Neural crest cell (in vitro differentiated cells): ENCODE results near the gene CCNF. TPM values are rescaled to one million over a fixed set of nuclear protein-coding genes. Genes with fewer than 3 reads are reported as not detected.

Source experiments
- DNase-seq: peaks from one replicate; pipeline ENCODE4 v3.0.0; 2021; ENCODE audit warnings: low read depth, mixed read lengths, low spot score
- H3K27ac Mint-ChIP-seq: one replicate; pipeline ENCODE4 v1.8.0; 2021; ENCODE audit warnings: mild to moderate bottlenecking, mixed read lengths; ENCODE audit not compliant: unreplicated experiment
- H3K27me3 Mint-ChIP-seq: 2 replicates; pipeline ENCODE4 v1.8.0; 2021; ENCODE audit warnings: low read depth, mild to moderate bottlenecking, mixed read lengths
- H3K36me3 Mint-ChIP-seq: 2 replicates; pipeline ENCODE4 v1.8.0; 2021; ENCODE audit warnings: low read depth, mild to moderate bottlenecking, mixed read lengths
- H3K4me1 Mint-ChIP-seq: 2 replicates; pipeline ENCODE4 v1.8.0; 2021; ENCODE audit warnings: mixed read lengths
- H3K4me3 Mint-ChIP-seq: one replicate; pipeline ENCODE4 v1.8.0; 2021; ENCODE audit warnings: mild to moderate bottlenecking, mixed read lengths
- H3K9me3 Mint-ChIP-seq: 2 replicates; pipeline ENCODE4 v1.8.0; 2021; ENCODE audit warnings: mixed read lengths
- total RNA-seq: library from RNA; stranded (reverse); gene quantifications from 2 replicates; pipeline ENCODE4 v1.2.1, GENCODE V29; 2021
- TF ChIP-seq, protein P1 (sequence below): fragments of 200-600 bp; sonication (generic); conservative IDR thresholded peaks from 2 replicates; pipeline ENCODE4 v1.5.0; 2021; ENCODE audit warnings: antibody characterized with exemption, mild to moderate bottlenecking

The CCNF gene
- total RNA-seq, 1 donor from 2014 or later = 67.5 TPM

DNA sequence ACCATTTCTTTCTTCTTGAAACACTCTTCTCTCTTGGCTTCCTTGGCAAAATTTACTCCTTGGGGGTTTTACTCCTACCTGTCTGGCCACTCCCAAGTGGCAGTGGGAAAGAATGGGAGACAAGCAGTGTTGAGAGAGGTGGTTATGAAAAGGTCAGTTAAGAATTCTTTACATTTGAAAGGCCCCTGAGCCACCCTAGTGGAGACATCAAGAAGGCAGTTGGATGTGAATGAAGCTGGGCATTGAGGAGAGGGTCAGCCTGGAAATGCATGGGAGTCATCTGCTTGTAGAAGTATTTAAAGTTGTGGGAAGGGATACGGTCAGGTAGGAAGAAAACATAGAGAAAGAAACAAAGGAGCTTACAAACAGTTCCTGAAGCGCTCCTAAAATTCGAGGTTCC, 42.3 kb upstream of the CCNF start:
- no peaks in the 10 kb centered on the region for H3K4me1 Mint-ChIP-seq
- no peaks in the 10 kb centered on the region for H3K36me3 Mint-ChIP-seq
- H3K9me3 Mint-ChIP-seq = peaks cover 6% of the 10 kb centered on the region
- TF ChIP-seq, protein P1, sequence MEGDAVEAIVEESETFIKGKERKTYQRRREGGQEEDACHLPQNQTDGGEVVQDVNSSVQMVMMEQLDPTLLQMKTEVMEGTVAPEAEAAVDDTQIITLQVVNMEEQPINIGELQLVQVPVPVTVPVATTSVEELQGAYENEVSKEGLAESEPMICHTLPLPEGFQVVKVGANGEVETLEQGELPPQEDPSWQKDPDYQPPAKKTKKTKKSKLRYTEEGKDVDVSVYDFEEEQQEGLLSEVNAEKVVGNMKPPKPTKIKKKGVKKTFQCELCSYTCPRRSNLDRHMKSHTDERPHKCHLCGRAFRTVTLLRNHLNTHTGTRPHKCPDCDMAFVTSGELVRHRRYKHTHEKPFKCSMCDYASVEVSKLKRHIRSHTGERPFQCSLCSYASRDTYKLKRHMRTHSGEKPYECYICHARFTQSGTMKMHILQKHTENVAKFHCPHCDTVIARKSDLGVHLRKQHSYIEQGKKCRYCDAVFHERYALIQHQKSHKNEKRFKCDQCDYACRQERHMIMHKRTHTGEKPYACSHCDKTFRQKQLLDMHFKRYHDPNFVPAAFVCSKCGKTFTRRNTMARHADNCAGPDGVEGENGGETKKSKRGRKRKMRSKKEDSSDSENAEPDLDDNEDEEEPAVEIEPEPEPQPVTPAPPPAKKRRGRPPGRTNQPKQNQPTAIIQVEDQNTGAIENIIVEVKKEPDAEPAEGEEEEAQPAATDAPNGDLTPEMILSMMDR = peak; percentile 46
- no peak for DNase-seq
- peaks cover 7% of the 10 kb centered on the region for H3K27me3 Mint-ChIP-seq
- H3K27ac Mint-ChIP-seq = no peak overlapping the region
- no peak overlapping the region for H3K4me3 Mint-ChIP-seq

DNA sequence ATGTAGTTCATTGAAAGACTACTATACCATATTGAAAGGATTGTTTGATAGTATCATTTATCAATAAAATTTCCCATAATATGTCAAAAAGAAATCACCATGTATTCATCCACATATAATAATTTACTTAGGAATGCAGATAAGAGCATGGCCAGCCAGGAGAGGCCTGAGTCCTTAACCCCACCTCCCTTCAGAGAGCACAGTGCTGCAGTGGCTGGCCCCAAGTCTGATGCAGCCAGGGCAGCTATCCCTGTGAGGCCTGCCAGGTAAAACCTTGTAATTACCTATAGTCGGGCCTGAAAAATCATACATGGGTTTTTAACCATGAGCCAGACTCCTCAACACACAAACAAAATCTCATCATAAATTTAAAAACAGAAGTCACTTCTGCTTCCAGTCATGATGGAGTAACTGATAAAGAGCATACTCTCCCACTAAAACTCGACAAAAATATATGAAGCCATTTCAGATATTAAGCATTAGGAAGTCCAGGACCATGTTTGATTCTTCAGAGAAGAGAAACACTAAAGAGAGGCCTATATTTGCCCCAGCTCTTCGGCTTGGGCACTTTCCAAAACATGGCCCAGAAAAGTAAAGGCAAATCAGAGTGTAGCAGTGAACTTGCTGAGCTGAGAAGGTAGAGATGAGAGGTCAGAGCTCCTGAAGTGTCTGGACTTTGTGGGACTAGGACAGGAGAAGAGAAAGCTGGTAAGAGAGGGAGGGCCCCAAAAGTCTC, 40.9 kb upstream of the CCNF start:
- H3K4me3 Mint-ChIP-seq = no peak overlapping the region
- no peak for DNase-seq
- H3K27me3 Mint-ChIP-seq = peaks cover 4% of the 10 kb centered on the region
- TF ChIP-seq, protein P1 = no peak
- no peaks in the 10 kb centered on the region for H3K4me1 Mint-ChIP-seq
- no peaks in the 10 kb centered on the region for H3K36me3 Mint-ChIP-seq
- H3K27ac Mint-ChIP-seq = no peak overlapping the region
- peaks cover 6% of the 10 kb centered on the region for H3K9me3 Mint-ChIP-seq

DNA sequence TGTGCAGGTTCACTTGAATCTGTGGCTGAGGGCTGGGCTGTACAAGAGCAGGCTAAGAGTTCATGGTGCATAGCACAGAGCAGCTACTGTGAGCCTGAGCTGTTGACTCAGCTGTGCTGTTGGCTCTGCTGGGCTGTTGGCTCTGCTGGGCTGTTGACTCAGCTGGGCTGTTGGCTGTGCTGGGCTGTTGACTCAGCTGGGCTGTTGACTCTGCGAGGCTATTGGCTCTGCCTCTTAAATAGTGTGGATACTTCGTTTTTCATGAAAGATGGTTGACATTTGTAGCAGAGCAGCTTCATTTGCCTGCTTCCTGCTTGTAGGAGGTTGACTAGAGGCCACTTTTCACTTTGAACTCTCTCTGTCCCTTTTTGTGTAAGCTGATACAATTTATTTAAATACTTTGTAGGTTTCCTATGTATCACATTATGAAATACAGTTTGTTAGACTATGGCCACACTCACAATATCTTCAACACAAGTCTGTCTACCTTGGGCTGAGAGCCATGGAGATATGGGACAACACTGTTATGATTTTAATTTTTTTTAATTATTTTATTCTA, 40.3 kb upstream of the CCNF start:
- Mint-ChIP-seq H3K27me3 (peaks cover 4% of the 10 kb centered on the region), H3K9me3 (peaks cover 6% of the 10 kb centered on the region), H3K4me3 (no peak overlapping the region), H3K4me1 (no peaks in the 10 kb centered on the region), H3K27ac (no peak overlapping the region), H3K36me3 (no peaks in the 10 kb centered on the region)
- TF ChIP-seq, protein P1 = no peak
- no peak for DNase-seq

DNA sequence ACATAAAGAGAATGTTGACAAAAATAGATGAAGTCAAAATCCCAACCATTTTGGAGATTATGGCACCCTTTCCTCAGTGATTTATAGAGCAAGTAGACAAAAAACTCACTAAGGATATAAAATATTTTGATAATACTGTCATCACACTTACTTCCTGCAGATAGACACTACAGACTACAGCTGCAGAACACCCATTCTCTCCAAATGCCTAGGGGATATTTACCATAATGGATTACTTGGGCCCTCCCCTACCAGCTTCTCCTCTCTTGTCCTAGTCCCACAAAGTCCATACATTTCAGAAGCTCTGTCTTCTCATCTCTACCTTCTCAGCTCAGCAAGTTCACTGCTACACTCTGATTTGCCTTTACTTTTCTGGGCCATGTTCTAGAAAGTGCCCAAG, 37.2 kb upstream of the CCNF start:
- no peak overlapping the region for H3K4me3 Mint-ChIP-seq
- no peak overlapping the region for H3K27ac Mint-ChIP-seq
- H3K9me3 Mint-ChIP-seq = peaks cover 4% of the 10 kb centered on the region
- TF ChIP-seq, protein P1 = no peak
- DNase-seq = no peak
- H3K27me3 Mint-ChIP-seq = peaks cover 14% of the 10 kb centered on the region
- no peaks in the 10 kb centered on the region for H3K4me1 Mint-ChIP-seq
- H3K36me3 Mint-ChIP-seq = no peaks in the 10 kb centered on the region

DNA sequence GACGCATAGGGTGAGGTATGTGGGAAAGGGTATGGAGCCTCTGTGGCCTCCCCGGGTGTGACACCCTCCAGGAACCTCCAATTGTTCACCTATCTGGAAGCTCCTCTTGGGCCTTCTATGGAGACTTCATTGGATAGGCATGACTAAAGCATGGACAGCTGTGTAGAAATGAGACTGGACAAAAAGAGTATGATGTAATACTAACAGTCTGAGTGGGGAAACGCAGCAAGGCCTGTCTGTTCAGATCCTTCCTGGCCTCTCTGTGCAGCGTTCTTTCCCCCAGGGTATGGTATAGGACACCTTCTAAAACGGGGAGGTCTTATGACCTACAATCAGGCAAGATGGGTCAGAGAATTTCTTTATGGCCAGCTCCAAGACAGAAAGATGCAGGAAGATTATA, 30.7 kb upstream of the CCNF start:
- peaks cover 14% of the 10 kb centered on the region for H3K27me3 Mint-ChIP-seq
- no peak overlapping the region for H3K27ac Mint-ChIP-seq
- no peaks in the 10 kb centered on the region for H3K4me1 Mint-ChIP-seq
- H3K36me3 Mint-ChIP-seq = no peaks in the 10 kb centered on the region
- no peaks in the 10 kb centered on the region for H3K9me3 Mint-ChIP-seq
- DNase-seq = no peak
- TF ChIP-seq, protein P1 = no peak
- no peak overlapping the region for H3K4me3 Mint-ChIP-seq
